HepG2 (cell line): ENCODE data around the gene PRRT1B. TPM values are rescaled to one million over a fixed set of nuclear protein-coding genes. Genes with fewer than 3 reads are reported as not detected.

ENCODE experiments used
- EED ChIP-seq: sonication (generic); formaldehyde crosslinking; IDR thresholded peaks from 2 replicates; pipeline ENCODE4 v1.5.0; 2020; ENCODE audit warnings: mild to moderate bottlenecking, missing genetic modification reagents
- FOXJ3 ChIP-seq: sonication (generic); formaldehyde crosslinking; IDR thresholded peaks from 2 replicates; pipeline ENCODE4 v1.4.0; 2020; ENCODE audit warnings: missing genetic modification reagents, mild to moderate bottlenecking, borderline replicate concordance
- FOXK2 ChIP-seq: fragments of 450-650 bp; IDR thresholded peaks from 2 replicates; pipeline ENCODE4 v1.6.1; 2016
- GABPB1 ChIP-seq: IDR thresholded peaks from 2 replicates; pipeline ENCODE4 v1.6.1; 2016; ENCODE audit warnings: mild to moderate bottlenecking, missing genetic modification reagents, moderate library complexity, missing compliant biosample characterization
- HDAC2 ChIP-seq: sonication (generic); formaldehyde crosslinking; IDR thresholded peaks from 2 replicates; pipeline ENCODE4 v1.4.0; 2020; ENCODE audit warnings: missing genetic modification reagents
- JUN ChIP-seq: sonication (generic); formaldehyde crosslinking; IDR thresholded peaks from 2 replicates; pipeline ENCODE4 v1.4.0; 2020; ENCODE audit warnings: mild to moderate bottlenecking, missing genetic modification reagents
- MAZ ChIP-seq, 2 experiments: sonication (generic) in 1 of 2; formaldehyde crosslinking in 1 of 2; IDR thresholded peaks; 2 replicates each; pipeline versions ENCODE4 v1.5.0 to v1.6.1; 2012 to 2020; ENCODE audit warnings: low read depth in 2 of 2, mild to moderate bottlenecking in 2 of 2, borderline replicate concordance in 1 of 2, improper control_type of control experiment in 1 of 2, low read length in 1 of 2, missing genetic modification reagents in 1 of 2, moderate library complexity in 1 of 2
- MTF1 ChIP-seq: sonication (generic); formaldehyde crosslinking; IDR thresholded peaks from 2 replicates; pipeline ENCODE4 v1.5.0; 2020; ENCODE audit warnings: missing genetic modification reagents
- MZF1 ChIP-seq: sonication (generic); formaldehyde crosslinking; IDR thresholded peaks from 2 replicates; pipeline ENCODE4 v1.8.1; 2023; ENCODE audit warnings: mild to moderate bottlenecking, missing genetic modification reagents, borderline replicate concordance
- NFYB ChIP-seq: sonication (generic); formaldehyde crosslinking; IDR thresholded peaks from 2 replicates; pipeline ENCODE4 v1.4.0; 2020; ENCODE audit warnings: missing genetic modification reagents
- REPIN1 ChIP-seq: sonication (generic); formaldehyde crosslinking; IDR thresholded peaks from 2 replicates; pipeline ENCODE4 v1.8.0; 2022; ENCODE audit warnings: missing genetic modification reagents, low read depth, mild to moderate bottlenecking, borderline replicate concordance
- STAT5B ChIP-seq: sonication (generic); formaldehyde crosslinking; IDR thresholded peaks from 2 replicates; pipeline ENCODE4 v1.4.0; 2020; ENCODE audit warnings: missing genetic modification reagents
- THAP11 ChIP-seq: IDR thresholded peaks from 2 replicates; pipeline ENCODE4 v1.6.1; 2016; ENCODE audit warnings: missing biosample characterization, missing genetic modification reagents
- TP53 ChIP-seq: sonication (generic); formaldehyde crosslinking; conservative IDR thresholded peaks from 2 replicates; pipeline ENCODE4 v1.4.0; 2020; ENCODE audit warnings: missing genetic modification reagents
- ZFP1 ChIP-seq: IDR thresholded peaks from 2 replicates; pipeline ENCODE4 v1.6.1; 2016
- ZFP36 ChIP-seq: fragments of 150-350 bp; IDR thresholded peaks from 2 replicates; pipeline ENCODE4 v1.6.1; 2018; ENCODE audit warnings: borderline replicate concordance, low read length, low read depth; ENCODE audit not compliant: partially characterized antibody
- ZKSCAN5 ChIP-seq: sonication (generic); formaldehyde crosslinking; IDR thresholded peaks from 2 replicates; pipeline ENCODE4 v1.5.1; 2020; ENCODE audit warnings: mild to moderate bottlenecking, missing genetic modification reagents
- ZNF143 ChIP-seq: sonication (generic); formaldehyde crosslinking; IDR thresholded peaks from 2 replicates; pipeline ENCODE4 v1.4.0; 2020; ENCODE audit warnings: missing genetic modification reagents
- ZNF781 ChIP-seq: sonication (generic); formaldehyde crosslinking; IDR thresholded peaks from 2 replicates; pipeline ENCODE4 v1.5.1; 2020; ENCODE audit warnings: borderline replicate concordance, mild to moderate bottlenecking, missing genetic modification reagents; ENCODE audit errors: not compliant biosample characterization
- ZNF850 ChIP-seq: sonication (generic); formaldehyde crosslinking; conservative IDR thresholded peaks from 2 replicates; pipeline ENCODE4 v1.9.0; 2021; ENCODE audit warnings: mild to moderate bottlenecking, missing genetic modification reagents
- polyA plus RNA-seq, 8 experiments: library from polyadenylated mRNA; depleted of rRNA in 3 of 8; stranded (reverse) in 7 of 8; unstranded in 1 of 8; fragments of >200 nt; fragmentation: Illumina TruSeq in 4 of 8; extraction: Trizol in 4 of 8; gene quantifications; 2 replicates each; pipeline versions ENCODE4 v1.2.1 to v1.2.3, GENCODE V29; 2011 to 2016; ENCODE audit warnings: low read depth in 4 of 8, missing spikeins in 1 of 8, mixed read lengths in 1 of 8; ENCODE audit not compliant: insufficient read depth in 1 of 8
- total RNA-seq, 5 experiments: library from RNA; depleted of rRNA; stranded (reverse); fragments of >200 nt; fragmentation: Illumina TruSeq; extraction: Trizol; gene quantifications; 2 replicates each; pipeline ENCODE4 v1.2.3, GENCODE V29; 2016; ENCODE audit warnings: low read depth in 1 of 5
- TF ChIP-seq, protein P1 (sequence below): IDR thresholded peaks from 2 replicates; pipeline ENCODE4 v1.6.1; 2016; ENCODE audit warnings: missing compliant biosample characterization, missing genetic modification reagents, borderline replicate concordance
- TF ChIP-seq, protein P2 (sequence below): sonication (generic); formaldehyde crosslinking; IDR thresholded peaks from 2 replicates; pipeline ENCODE4 v1.8.0; 2022; ENCODE audit warnings: mild to moderate bottlenecking, missing genetic modification reagents, borderline replicate concordance
- TF ChIP-seq, protein P3 (sequence below): sonication (generic); formaldehyde crosslinking; IDR thresholded peaks from 2 replicates; pipeline ENCODE4 v1.5.0; 2020; ENCODE audit warnings: missing genetic modification reagents
- TF ChIP-seq, protein P4 (sequence below): sonication (generic); formaldehyde crosslinking; IDR thresholded peaks from 2 replicates; pipeline ENCODE4 v1.9.0; 2021; ENCODE audit warnings: missing genetic modification reagents, borderline replicate concordance
- TF ChIP-seq, protein P5 (sequence below): sonication (generic); formaldehyde crosslinking; IDR thresholded peaks from 2 replicates; pipeline ENCODE4 v1.4.0; 2020; ENCODE audit warnings: missing genetic modification reagents

PRRT1B gene
- total and polyA plus RNA-seq, 2 of the 13 experiments (the other 11 are each of a cell fraction or from before 2014, with no cell fraction given): not detected

DNA sequence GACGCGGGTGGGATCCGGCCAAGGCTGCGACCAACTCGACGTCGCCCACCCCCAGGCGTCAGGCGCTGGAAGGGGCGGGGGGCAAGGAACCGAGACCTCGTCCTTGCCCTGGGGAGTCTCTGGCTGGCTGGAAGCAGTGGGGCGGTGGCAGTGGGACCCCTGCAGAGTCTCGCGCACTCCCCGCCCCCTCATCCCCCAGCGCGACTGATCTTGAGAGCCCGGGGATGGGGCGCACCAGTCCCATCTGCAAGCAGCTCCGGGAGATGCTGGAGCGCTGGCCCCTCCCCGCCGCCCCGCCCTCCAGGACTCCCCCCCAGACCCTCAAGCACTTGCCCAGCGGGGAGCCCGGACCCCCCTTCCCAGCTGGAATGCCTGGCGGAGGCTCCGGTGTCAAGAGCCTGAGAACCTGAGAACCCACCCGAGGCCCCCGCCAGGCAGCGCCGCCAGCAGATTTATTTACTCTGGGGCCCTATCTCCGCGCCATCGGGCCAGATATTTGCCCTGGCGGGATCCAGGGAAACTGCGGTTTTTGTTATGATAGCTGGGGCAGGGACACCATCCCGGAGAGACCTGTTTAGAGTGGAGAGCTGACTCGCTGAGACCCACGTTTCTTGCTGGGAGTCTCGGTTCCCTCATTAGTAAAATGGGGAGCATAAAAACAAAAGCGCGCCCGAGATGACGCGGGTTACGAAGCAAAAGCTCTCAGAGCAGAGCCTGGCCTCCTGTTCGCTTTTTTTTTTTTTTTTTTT lies 1.2 kb downstream of the PRRT1B start (continued):
- no peak for TF ChIP-seq MTF1 (CRISPR knock-in tag)
- no peak for TF ChIP-seq ZFP1 (CRISPR knock-in tag)
- TF ChIP-seq ZNF143 (CRISPR knock-in tag): no peak
- no peak for TF ChIP-seq FOXK2
- TF ChIP-seq MZF1 (CRISPR knock-in tag): no peak
- TF ChIP-seq, protein P1, sequence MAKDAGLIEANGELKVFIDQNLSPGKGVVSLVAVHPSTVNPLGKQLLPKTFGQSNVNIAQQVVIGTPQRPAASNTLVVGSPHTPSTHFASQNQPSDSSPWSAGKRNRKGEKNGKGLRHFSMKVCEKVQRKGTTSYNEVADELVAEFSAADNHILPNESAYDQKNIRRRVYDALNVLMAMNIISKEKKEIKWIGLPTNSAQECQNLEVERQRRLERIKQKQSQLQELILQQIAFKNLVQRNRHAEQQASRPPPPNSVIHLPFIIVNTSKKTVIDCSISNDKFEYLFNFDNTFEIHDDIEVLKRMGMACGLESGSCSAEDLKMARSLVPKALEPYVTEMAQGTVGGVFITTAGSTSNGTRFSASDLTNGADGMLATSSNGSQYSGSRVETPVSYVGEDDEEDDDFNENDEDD (CRISPR knock-in tag): peak; percentile 46; the same call in 1 of the 2 replicates
- TF ChIP-seq HDAC2 (CRISPR knock-in tag): peak; percentile 46; the same call in 1 of the 2 replicates
- TF ChIP-seq ZFP36: no peak
- peak; percentile 52; the same call in 1 of the 2 replicates for TF ChIP-seq THAP11 (CRISPR knock-in tag)
- no peak for TF ChIP-seq FOXJ3 (CRISPR knock-in tag)
- no peak for TF ChIP-seq MAZ (IDR thresholded peaks at IDR 0.05; ENCODE audit: borderline replicate concordance, low read depth, low read length)
- TF ChIP-seq MAZ (CRISPR knock-in tag; IDR thresholded peaks at IDR 0.05; ENCODE audit: low read depth): no peak
- no peak for TF ChIP-seq TP53 (CRISPR knock-in tag)
- TF ChIP-seq EED: no peak
- no peak for TF ChIP-seq REPIN1 (CRISPR knock-in tag)
- no peak for TF ChIP-seq ZNF850 (CRISPR knock-in tag)
- no peak for TF ChIP-seq JUN (CRISPR knock-in tag)
- TF ChIP-seq, protein P2, sequence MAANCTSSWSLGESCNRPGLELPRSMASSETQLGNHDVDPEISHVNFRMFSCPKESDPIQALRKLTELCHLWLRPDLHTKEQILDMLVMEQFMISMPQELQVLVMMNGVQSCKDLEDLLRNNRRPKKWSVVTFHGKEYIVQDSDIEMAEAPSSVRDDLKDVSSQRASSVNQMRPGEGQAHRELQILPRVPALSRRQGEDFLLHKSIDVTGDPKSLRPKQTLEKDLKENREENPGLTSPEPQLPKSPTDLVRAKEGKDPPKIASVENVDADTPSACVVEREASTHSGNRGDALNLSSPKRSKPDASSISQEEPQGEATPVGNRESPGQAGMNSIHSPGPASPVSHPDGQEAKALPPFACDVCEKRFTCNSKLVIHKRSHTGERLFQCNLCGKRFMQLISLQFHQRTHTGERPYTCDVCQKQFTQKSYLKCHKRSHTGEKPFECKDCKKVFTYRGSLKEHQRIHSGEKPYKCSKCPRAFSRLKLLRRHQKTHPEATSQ: no peak
- TF ChIP-seq, protein P3, sequence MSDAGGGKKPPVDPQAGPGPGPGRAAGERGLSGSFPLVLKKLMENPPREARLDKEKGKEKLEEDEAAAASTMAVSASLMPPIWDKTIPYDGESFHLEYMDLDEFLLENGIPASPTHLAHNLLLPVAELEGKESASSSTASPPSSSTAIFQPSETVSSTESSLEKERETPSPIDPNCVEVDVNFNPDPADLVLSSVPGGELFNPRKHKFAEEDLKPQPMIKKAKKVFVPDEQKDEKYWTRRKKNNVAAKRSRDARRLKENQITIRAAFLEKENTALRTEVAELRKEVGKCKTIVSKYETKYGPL: no peak
- TF ChIP-seq NFYB (CRISPR knock-in tag): no peak
- TF ChIP-seq ZKSCAN5: no peak
- TF ChIP-seq, protein P4, sequence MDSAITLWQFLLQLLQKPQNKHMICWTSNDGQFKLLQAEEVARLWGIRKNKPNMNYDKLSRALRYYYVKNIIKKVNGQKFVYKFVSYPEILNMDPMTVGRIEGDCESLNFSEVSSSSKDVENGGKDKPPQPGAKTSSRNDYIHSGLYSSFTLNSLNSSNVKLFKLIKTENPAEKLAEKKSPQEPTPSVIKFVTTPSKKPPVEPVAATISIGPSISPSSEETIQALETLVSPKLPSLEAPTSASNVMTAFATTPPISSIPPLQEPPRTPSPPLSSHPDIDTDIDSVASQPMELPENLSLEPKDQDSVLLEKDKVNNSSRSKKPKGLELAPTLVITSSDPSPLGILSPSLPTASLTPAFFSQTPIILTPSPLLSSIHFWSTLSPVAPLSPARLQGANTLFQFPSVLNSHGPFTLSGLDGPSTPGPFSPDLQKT: no peak
- TF ChIP-seq, protein P5, sequence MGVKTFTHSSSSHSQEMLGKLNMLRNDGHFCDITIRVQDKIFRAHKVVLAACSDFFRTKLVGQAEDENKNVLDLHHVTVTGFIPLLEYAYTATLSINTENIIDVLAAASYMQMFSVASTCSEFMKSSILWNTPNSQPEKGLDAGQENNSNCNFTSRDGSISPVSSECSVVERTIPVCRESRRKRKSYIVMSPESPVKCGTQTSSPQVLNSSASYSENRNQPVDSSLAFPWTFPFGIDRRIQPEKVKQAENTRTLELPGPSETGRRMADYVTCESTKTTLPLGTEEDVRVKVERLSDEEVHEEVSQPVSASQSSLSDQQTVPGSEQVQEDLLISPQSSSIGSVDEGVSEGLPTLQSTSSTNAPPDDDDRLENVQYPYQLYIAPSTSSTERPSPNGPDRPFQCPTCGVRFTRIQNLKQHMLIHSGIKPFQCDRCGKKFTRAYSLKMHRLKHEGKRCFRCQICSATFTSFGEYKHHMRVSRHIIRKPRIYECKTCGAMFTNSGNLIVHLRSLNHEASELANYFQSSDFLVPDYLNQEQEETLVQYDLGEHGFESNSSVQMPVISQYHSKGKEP: no peak
- no peak for TF ChIP-seq ZNF781 (CRISPR knock-in tag)
- no peak for TF ChIP-seq STAT5B (CRISPR knock-in tag)
- TF ChIP-seq GABPB1: no peak
